HG03460 (cell line): ENCODE data around the gene PRKCD.
A peak's percentile ranks its signal among the peaks of the same experiment; 100 is the strongest.

Experiments
- ATAC-seq: cut with Tn5 transposase; IDR thresholded peaks from one replicate; pipeline ENCODE4 v1.9.1; 2021; ENCODE audit not compliant: unreplicated experiment

Gene PRKCD

DNA sequence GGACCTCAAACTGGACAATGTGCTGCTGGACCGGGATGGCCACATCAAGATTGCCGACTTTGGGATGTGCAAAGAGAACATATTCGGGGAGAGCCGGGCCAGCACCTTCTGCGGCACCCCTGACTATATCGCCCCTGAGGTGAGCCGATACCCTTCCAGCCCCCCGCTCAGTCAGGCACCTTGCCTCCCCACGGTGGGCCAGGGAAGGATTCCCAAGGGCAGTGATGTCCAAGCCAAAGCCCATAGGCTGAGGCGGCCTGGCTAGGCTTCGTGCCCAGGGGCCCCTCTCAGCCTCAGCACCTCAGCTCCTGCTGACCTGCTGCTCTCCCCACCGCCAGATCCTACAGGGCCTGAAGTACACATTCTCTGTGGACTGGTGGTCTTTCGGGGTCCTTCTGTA is 27.7 kb downstream of the PRKCD start:
- ATAC-seq, result no peak

DNA sequence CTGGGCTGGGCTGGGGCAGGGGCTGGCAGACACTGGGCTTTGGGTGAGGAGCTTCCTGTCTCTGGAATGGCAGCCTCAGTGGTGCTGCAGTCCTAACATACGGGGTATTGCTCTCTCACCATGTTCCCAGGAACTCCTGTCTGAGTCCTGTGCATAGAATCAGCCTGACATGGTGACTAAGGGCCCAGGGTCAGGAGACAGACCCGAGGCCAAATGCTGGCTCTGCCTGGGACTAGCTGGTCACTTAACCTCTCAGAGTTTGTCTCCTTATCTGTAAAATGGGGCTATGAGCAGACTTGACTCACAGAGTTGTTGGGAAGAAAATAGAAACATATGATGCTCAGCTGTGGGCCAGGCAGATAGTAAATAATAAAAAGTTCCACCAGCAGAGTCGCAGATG is 28.3 kb downstream of the PRKCD start:
- no peak for ATAC-seq

DNA sequence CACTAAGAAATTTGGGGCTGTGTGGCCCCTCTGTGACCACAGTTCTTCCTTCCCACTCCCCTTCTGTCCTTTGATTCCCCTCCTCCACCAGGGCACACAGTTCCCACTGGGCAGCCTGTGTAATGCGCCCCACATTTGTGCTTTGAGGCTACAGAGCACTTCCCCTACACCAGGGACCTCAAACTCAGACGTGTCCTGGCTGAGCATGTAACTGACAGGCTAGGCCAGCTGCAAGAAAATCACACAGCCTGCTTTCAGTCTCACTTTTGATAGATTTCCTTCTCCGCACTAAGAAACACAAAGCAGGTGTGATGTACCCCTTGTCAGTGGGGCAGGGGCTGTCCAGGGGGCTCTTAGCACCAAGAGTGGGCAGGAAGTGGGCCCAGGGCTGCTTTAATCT is 29.6 kb downstream of the PRKCD start:
- ATAC-seq, result peak; percentile 55

DNA sequence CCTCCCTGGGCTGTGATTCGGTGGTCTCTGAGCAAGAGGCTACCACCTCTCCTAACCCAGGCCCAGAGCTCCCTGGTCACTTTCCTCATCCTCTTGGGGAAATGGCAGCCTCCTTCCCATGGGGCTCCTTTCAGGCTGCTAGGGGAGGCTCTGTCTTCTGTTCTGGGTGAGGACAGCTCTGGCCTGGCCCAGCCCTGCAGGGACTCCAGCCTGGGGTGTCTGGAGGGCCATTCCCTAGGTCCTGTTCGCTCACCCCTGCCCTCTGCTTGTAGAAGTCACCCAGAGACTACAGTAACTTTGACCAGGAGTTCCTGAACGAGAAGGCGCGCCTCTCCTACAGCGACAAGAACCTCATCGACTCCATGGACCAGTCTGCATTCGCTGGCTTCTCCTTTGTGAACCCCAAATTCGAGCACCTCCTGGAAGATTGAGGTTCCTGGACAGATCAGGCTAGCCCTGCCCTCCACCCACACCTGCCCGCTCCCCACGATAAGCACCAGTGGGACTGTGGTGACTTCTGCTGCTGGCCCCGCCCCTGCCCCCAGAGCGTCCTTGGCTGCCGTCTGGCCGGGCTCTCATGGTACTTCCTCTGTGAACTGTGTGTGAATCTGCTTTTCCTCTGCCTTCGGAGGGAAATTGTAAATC is 30.9 kb downstream of the PRKCD start:
- ATAC-seq, result no peak

GRCh38 chr3:53192608-53193007 is 31.6 kb downstream of the PRKCD start:
- ATAC-seq, result no peak

- no peak for ATAC-seq
These were observed 32.6 kb downstream of the PRKCD start for GRCh38 chr3:53193466-53194209.

- ATAC-seq, result no peak
These were observed 33.4 kb downstream of the PRKCD start for GRCh38 chr3:53194210-53195065.

DNA sequence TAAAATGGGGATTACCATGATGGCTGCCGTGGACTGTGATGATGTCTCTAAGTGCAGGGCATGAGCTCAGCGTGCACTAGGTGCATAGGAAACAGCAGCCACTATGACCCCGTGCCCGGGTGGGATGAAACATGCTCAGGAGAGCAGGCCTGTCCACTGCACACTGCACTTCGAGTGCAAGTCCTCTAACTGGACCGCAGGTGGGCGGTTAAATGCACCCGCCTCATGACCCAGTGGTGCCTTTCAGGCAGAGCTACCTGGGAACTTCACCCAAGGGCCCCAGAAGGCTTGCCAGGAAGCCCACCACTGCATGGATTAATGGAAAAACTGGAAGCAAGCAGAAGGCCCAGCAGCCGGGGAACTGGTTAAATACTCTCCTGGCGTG is 34.0 kb downstream of the PRKCD start:
- no peak for ATAC-seq

GRCh38 chr3:53195602-53196574 is 34.9 kb downstream of the PRKCD start:
- no peak for ATAC-seq

DNA sequence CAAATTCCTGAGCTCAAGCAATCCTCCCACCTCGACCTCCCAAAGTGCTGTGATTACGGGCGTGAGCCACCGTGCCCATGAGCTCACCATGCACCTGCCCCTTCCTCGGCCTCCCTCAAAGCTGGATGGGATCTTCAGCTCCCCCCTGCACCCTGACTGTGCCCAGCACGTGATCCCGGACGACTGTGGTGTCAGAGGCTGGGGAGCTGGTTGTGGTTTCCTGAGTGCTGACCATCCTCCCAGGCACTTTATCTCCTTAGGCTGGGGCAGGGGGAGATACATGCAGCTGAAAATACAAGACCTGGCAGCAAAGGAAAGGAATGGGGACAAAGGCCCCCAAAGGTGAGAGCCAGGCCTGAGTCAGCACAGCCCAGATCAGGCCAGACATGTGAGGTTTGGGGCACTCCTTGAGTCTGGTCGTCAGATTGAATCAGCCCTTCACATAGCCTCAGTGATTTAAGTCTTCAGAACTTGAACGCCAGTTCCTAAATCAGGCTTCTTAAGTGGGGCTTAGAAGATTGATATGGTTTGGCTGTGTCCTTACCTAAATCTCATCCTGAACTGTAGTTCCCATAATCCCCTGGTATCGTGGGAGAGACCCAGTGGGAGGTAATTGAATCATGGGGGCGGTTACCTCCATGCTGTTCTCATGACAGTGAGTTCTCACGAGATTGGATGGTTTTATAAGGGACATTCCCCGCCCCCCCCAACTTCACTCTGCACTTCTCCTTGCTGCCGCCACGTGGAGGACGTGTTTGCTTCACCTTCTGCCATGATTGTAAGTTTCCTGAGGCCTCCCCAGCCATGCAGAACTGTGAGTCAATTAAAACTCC is 35.8 kb downstream of the PRKCD start:
- no peak for ATAC-seq

GRCh38 chr3:53198256-53198977 is 37.4 kb downstream of the PRKCD start:
- ATAC-seq, result no peak

DNA sequence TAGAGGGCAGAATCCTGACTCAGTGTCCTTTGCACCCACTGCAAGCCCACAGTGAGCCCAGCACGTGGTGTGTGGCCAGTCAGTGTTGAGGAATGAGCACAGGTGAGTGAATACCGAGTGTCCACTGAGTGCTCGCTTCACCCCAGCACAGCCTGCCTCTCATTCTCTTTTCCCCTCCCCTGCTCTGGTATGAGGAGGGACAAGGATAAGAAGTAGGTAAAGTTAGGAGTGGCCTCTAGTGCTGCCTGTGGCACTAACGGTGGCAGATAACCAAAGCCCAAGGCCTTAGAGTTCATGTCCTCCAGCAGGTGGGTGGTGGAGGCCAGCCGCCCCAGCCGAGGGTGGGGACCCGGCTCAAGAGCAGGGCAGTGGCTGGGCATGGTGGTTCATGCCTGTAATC is 38.0 kb downstream of the PRKCD start:
- ATAC-seq, result no peak

GRCh38 chr3:53199834-53200233 is 38.8 kb downstream of the PRKCD start:
- ATAC-seq, result no peak

DNA sequence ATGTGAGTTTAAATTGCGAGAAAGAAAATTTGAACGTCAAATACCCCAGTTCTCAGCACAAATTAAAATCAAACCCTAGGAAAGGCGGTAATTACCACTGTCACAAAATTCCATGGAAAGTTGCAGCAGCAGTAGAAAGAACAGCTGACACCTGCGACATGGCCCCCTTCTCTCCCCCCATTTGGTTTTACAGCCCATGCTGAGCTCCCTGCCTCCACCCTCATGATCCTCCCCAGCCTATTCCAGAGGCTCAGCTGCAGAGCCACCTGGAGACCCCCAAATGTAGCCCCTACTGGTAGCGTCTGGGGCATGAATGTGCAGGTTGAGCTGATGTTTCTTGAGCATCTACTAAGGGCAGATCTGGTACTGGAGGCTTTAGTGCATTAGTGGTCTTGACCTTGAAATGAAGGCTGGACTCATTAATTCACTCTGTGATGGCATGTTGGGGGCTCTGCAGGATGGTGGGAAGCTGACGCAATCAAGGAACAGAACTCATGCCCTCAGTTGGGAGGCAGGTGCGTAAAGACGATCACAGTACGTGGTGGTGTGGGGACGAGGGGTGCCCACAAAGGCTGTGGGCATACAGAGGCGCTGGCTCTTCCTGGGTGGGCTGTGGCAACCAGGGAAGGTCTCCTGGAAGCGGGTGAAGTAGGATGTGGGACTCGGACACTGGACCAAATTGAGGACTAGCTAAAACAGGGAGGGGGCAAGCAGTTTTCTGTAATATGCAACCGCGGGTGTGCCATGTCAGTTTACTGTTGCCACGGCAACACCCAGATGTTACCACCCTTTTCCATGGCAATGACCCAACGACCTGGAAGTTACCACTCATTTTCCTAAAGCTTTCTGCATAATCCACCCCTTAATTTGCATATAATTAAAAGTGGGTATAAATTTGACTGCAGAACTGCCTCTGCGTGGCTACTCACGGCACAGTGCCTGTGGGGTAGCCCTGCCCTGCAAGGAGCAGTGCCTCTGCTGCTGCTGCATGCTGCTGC is 39.8 kb downstream of the PRKCD start:
- ATAC-seq, result no peak

DNA sequence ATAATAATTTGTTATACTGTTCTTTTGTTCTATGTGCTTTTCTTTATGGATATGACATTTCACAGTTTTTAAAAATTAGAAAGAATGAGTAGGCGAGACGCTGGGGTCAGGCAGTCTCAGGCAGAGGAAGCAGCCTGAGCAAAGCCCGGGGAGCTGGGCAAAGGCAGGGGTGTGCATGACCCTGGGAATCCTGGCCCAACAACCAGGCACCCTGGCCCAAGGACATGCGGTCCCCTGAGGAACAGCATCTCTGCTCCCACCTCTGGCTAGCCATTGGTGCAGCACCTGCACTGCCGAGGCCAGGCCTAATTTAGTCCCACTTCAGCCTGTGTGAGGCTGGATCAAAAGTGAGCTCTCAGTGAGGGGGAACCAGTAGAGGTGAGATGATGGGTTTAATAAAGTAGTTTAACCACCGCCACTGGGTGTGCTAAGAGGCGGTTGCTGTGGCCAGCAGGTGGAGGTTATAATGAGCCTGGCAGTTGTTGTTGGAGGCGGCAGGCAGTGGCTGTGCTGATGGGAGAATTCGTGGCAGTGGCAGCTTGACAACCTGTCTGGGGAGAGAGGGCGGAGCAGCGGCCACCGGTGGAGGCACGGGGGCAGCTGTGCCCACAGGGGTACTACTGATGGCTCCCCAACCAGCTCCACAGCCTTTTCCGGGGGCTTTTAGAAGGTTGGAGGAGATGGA is 41.5 kb downstream of the PRKCD start:
- no peak for ATAC-seq

GRCh38 chr3:53211706-53212702 is 51.0 kb downstream of the PRKCD start:
- ATAC-seq, result no peak
